Measurements from ENCODE around the gene CATSPERD.
"Not testable (repeated sequence)": the region's sequence is repeated elsewhere in the genome, so short reads cannot be mapped to it uniquely, and the experiment has no call there.

Gene CATSPERD

DNA sequence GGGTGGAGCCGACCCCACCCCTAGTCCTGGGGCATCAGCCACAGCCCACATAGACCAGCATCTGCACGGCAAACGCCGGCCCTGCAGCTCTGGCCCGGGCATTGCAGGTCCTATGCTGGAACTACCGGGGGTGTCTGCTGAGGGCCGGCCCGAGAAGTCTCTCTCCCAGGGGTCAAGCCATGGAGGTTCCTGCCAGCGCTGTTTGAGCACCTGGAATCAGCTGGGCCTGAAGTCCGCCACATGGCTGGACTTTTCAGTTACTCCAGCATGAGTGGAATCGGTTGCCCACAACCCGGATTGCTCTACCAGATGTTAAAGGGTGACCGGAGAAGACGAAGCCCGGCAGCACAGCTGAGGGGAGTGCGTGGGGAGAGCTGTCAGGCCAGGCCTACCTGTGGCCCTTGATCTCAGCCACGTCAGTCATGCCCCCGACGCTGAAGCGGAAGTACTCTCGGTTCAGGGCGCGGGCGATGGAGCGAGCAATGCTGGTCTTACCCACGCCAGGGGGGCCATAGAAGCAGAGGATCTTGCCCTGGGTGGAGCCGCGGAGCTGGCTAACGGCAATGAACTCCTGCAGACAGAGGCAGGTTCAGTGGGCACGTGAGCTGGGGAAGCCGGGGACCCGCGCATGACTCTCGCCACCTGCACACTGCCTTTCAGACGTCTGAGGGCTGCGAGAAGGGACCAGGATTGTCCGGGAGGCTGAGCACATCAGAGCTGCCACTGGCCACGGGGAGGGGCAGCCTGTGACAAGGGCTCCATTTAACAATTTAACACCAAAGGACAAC lies 21.6 kb upstream of the CATSPERD start:
- no peak for DNase-seq

DNA sequence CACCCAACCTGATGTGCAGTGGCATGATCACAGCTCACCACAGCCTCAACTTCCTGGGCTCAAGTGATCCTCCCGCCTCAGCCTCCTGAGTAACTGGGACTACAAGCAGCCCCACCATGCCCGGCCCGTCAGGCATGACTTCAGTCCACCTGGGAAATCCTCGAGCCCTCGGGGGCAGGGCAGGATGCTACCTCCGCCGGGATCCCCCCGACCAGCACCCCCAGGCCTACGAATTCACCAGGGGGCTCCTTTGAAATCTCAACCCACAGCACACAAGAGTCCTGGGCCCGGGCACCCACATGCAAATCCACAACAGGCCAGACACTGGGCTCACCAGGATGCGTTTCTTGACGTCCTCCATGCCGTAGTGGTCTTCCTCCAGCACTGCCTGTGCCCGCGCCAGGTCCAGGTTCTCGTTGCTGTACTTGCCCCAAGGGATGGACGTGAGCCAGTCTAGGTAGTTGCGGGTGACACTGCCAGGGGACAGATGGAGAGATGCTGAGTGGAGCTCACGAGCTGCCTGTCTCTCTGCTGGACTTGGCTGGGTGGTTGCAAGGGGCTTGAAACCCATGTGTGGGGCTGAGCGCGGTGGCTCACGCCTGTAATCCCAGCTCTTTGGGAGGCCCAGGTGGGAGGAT lies 19.9 kb upstream of the CATSPERD start:
- DNase-seq: no peak

DNA sequence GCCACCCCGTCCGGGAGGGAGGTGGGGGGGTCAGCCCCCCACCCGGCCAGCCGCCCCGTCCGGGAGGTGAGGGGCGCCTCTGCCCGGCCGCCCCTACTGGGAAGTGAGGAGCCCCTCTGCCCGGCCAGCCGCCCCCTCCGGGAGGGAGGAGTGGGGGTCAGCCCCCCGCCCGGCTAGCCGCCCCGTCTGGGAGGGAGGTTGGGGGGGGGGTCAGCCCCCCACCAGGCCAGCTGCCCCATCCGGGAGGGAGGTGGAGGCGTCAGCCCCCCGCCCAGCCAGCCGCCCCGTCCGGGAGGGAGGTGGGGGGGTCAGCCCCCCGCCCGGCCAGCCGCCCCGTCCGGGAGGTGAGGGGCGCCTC lies 18.4 kb upstream of the CATSPERD start:
- DNase-seq: not testable (repeated sequence)

DNA sequence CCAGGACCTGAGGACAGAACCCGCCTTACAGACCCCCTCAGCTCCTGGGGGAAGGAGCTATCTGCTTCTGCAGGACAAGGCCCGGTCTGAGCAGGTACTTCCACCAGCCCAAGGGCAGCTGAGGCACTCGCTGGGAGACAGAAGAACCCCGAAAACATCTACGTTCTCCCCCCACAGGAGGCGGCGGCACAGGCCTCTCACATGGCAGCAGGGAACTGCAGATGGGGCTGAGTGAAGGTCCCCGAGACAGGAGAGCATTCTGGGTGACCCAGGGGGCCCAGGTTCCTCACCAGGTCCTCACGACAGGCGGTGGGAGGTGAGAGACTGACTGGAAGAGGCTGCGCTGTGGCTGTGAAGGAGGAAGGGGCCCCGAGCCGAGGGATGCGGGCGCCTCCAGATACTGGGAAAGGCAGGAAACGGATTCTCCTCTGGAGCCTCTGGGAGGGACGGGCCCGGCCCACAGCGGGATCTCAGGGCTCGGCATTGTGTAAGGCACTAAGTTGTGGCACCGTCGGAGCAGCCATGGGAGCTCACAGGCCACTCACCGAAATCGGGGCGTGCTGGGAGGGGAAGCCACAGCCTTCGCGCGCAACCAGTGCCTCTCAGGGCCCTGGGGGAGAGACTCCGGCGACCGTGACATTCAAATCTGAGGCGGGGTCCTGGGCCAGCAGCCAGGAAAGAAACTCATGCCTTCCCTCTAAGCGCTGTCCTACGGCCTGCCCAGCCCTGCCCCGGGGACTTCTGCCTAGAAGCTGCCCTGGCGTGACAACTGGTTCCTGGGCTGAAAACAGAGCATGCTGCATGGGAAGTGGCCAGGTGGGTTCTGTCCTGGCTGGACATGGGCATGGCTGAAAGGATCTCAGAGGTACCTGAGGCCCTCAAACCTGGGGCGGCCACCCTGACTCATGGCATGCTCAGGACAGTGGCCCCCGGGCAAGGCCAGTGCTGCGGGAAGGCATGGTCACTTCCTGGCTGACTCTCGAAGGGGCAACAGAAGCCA lies 16.3 kb upstream of the CATSPERD start:
- no peak for DNase-seq

DNA sequence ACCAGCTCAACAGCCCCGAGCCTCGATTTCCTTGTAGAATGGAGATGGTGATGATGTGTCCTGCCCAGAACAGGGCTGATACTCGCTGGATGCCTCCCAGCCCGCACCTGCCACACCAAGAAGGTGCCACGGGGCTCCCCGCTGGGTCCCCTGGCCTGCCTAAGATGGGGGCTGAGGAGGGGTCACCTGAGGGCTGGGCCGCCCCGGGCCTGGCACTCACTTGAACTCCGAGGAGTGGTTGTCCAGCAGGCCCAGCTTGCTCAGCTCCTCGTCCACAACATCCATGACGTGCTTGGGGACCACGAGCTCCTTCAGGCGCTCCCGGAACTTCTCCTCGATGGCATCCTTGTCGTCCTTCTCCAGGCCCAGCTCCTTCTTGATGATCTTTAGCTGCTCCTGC lies 14.9 kb upstream of the CATSPERD start:
- no peak for DNase-seq

DNA sequence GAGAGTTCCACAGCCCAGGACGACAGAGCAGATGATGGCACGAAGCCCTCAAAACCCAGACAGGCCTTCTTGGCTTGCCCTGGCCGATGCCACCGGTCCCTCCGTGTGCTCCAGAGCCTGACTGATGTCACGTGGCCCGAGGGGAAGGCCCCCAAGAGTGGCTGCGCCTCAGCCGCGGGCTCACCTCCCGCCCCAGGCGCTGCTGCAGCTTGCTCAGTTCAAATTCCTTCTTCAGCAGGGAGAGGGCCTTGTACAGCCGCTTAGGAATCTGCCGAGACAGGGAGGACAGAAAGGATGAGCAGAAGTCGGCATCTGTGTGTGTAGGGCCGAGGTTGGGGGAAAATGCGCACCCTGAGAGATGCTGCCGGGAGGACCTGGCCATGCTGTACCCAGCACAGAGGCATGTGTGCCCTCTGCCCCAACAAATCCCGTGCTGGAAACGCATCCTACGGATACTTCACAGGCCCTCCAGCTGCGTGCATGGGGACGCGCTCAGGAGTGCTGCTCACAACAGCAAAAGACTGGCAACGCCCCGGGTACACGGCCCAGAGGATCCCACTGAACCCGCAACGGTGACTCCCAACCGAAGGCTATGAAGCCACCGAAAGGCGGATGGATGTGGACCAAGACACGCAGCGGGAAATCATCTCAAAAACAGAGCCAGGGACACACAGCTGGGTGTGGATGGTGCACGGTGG lies 13.4 kb upstream of the CATSPERD start:
- DNase-seq: no peak

DNA sequence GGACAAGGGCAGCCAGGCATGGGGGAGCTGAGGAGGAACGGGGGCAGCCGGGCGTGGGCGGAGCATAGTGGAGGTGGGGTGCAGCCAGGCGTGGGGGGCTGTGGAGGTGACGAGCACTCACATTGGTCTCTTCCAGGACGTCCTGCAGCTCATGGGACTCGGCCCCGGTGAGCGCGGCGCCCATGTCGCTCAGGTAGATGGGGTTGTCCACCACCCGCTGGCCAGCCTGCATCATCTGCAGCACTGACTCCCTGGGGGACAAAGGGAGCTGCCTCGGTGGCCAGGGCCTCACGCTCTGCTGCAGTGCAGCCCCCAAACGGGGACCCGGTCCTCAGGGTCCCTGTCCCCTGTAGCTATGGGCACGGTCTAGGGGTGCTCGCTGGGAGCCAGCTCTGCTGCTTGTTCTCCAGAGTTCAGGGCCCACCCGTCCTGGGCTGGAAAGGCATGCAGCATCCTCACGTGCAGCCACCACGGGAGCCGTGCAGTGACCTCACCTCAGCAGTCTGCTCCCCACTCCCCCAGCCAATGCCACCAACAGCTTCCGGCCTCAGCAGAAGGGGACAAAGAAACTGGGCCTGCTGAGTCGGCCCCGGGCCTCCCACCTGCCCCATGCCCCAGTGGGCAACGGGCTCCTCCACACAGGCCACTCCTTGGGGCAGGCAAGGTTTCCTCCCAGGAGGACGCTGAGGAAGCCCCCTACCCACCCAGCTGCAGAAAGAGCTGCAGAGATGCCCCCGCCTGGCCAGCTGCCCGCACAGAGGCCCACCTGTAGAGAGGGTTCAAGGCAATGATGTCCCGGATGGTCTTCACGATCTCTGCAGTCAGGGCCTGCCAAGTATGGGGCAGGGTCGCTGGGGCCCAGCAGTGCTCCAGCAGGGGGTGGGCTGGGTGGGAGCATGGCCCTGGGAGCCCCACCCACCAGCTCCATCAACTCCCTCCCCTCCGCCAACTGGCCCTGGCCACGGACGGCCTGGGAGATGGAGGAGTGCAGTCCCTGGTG lies 12.6 kb upstream of the CATSPERD start:
- no peak for DNase-seq

DNA sequence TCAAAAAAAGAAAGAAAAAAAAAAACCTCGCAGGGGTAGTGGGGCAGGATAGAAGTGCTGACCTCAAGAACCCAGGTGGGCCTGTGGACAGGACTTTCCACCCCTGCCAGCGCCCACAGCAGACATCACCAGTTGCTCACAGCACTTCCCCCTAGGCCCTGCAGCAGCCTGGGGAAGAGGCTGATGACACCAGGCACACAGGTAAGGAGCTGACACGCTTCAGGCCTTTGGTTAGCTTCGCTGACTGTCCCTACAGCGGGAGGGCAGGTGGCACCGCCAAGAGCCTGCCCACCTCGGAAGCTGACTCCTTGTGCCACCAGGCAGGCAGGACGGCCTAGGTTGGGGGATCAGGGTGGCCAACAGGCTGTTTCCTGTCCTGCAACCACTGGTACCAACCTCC lies 9.4 kb upstream of the CATSPERD start:
- no peak for DNase-seq

DNA sequence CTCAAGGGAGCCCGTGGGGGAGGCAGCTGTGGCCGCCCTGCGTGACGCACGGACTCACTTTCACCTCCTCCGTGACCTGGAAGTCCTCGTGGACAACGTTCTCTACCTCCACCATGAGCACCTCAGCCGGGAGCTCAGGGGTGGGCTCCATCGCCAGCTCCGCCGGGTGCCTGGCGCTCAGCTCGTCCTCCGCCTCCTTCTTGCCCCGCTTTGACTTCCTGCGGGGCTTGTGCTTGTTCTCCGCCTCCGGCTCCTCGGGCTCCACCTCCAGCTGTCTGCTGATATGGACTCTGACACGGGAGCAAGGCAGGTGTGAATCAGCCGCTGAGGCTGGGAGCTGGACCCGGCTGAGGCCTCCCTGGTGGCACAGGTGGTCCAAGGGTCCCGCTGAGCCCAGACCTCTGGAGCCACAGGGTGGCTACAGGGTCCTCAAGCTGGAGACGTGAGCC lies 8.7 kb upstream of the CATSPERD start:
- no peak for DNase-seq

DNA sequence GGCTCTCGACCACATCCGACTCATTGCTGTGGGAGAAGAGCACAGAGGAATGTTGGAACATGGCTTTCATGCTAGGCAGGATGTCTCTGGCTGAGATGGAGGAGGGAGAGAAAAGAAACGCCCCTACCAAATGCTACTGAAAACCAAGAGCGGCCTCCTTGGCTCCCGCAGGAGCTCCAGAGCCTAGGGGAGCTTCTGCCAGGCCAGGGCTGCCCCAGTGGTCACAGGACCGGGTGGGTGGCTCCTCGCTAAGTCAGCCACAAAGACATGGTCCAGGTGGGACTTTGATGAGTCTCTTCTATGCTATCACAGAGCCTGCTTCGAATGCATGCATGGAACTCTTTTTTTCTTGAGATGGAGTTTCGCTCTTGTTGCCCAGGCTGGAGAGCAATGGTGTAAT lies 7.2 kb upstream of the CATSPERD start:
- DNase-seq: no peak

DNA sequence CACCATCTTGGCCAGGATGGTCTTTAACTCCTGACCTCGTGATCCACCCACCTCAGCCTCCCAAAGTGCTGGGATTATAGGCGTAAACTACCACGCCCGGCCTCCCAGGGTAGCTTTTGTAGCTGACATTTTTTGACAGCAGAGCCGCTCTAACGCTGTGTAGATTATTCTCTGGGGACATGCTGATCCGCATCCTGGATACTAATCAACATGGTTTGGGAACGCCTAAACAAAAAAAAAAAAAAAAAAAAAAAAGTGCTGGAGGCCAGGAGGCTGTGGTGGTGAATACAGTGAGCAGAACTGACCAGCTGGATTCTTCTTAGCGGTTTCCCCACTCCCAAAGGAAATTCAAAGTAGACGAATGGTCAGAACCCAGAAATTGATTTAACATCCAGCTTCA lies 5.6 kb upstream of the CATSPERD start:
- no peak for DNase-seq

DNA sequence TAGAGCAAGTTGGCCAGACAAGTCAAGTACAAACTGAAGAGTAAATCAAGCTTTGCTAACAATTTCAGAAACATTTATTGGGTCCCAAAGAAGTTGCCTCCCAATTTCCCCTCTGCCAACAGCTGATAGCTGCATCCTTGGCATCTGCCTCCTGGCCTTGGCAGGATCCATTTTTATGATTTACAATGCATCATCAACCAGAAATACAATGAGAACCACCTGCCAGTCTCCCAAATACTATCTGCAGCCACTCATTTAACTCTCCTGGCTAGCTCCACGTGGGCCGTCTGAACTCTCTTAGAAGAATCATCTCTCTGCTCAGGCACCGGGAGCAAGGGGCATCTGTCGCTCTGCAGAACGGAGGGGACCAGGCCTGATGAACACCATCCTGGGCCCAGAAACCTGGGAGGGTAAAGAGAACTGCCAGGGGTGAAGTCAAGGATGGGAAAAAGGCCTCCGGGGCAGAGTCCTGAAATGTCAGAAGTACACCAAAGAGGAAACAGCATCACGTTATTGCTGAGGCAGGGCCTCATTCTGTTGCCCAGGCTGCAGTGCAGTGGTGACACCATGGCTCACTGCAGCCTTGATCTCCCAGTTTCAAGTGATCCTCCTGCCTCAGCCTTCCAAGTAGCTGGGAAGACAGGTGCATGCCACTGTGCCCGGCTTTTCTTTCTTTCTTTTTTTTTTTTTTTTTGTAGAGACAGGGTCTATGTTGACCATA lies 3.1 kb upstream of the CATSPERD start:
- DNase-seq: no peak

DNA sequence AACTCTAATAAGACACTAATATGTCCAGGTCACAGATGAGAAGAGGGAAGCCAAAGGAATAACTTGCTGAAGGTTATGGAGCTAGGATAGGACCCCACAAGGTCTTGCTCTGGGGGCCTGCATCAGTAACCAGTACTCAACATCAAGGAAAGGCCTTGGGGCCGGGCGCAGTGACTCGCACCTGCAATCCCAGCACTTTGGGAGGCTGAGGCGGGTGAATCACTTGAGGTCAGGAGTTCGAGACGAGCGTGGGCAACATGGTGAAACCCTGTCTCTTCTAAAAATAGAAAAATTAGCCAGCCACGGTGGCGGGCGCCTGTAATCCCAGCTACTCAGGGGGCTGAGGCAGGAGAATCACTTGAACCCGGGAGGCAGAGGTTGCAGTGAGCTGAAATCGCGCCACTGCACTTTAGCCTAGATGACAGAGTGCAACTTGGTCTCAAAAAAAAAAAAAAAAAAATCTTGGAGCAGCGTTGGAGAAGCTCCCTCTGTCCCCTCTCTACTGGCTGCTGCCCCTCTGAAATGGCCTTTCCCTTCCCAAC lies 2.3 kb upstream of the CATSPERD start:
- DNase-seq: peak; percentile 47 to 54

DNA sequence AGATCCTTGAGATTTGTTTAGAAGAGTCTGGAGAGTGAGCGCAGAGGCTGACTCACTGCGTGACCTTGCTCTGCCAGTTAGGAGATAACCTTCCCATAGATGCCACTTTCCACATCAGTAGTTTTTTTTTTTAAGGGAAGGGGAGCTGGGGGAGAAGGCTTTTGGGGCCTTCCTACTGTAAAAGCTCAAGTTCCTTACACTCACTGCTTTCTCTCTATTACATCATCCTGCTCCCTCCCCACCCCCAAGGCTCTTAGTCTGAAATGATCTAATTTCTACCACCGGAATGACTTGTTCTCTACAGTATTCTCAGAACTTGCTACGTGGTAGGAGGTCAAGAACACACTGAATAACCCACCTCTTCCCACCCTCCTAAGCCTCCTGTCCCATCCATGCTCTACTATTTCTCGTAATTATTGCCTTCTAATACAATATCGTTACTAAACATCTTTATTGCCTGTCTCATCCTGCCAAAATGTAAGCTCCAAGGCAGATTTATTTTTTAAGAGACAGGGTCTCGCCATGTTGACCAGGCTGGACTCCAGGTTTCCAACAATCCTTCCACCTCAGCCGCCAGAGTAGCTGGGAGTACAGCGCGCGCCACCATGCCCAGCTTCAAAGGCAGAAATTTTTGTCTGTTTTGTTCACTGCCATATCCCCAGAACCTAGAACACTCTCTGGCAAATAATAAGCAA lies 1.7 kb upstream of the CATSPERD start:
- peak; percentile 40 to 57 for DNase-seq

DNA sequence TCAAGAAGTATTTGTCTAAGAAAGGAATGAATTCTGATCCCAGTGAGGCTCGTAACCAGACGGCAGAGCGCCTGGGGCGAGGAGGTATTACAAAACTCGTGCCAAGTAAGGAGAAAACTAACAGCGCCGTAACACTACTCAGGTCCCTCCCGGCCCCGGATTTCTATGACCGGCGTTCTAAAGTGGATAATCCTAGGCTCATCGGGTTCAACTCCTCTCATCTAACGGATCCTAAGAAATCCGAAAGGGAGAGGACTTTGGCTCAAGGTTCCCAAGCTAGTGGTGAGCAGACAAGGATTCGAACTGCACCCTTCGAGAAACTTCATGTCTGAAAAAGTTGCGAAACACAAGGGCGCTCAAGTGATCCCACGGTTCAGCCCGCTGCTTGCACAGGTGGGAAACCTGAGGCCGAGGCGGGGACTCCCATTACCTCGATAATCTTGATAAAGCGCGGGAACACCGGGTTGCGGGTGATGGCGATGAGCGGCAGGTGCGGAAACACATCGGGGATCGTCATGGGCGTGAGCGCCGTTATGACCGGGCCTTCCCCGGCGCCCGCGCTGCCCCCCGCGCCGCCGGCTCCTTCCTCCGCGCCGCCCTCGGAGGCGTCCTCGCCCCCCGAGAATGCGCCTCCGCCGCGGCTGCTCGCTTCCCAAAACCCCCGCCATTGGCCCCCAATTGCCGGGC lies 1.0 kb upstream of the CATSPERD start:
- DNase-seq: peak in 1 of 2 donors; percentile 30

DNA sequence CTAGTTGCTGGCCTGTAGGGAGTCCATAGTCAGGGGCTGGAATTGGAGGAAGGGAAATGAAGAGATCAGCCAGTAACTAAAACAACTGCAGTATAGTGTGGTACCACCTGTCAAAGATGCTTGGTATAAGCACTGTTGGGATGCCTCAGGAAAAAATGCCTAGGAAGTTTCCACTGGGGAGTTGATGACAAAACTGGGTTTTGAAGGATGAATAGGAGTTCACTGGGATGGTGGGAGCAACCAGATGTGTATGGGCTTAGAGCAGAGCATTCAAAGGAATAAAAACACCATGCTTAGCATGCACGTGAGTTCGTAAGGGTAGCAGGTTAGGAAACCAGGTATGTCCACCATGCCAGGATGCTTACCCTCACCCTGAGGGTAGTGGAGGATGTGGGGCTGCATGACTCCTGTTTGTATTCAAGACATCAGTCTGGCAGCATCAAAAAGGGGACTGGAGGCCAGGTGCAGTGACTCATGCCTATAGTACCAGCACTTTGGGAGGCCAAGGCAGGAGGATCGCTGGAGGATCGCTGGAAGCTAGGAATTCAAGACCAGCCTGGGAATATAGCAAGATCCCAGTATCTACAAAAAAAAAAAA lies 7.1 kb downstream of the CATSPERD start:
- DNase-seq: no peak

DNA sequence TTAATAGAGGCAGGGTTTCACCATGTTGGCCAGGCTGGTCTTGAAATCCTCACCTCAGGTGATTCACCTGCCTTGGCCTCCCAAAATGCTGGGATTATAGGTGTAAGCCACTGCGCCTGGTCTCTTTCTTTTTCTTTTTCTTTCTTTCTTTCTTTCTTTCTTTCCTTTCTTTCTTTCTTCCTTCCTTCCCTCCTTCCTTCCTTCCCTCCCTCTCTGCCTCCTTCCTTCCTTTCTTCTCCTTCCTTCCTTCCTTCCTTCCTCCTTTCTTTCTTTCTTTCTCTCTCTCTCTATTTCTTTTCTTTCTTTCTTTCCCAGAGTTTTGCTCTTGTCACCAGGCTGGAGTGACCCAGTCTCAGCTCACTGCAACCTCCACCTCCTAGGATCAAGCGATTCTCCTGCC lies 12.7 kb downstream of the CATSPERD start:
- DNase-seq: not testable (repeated sequence)

DNA sequence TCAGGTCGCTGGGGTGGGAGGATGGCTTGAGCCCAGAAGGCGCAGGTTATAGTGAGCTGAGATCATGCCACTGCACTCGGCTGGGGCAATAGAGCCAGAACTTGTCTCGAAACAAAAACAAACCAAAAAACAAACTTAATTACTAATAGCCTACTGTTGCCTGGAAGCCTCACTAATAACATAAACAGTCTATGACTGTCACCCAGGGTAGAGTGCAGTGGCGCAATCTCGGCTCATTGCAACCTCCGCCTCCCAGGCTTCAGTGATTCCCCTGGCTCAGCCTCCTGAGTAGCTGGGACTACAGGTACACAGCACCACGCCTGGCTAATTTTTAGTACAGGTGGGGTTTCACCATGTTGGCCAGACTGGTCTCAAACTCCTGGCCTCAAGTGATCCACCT lies 18.0 kb downstream of the CATSPERD start:
- DNase-seq: no peak

DNA sequence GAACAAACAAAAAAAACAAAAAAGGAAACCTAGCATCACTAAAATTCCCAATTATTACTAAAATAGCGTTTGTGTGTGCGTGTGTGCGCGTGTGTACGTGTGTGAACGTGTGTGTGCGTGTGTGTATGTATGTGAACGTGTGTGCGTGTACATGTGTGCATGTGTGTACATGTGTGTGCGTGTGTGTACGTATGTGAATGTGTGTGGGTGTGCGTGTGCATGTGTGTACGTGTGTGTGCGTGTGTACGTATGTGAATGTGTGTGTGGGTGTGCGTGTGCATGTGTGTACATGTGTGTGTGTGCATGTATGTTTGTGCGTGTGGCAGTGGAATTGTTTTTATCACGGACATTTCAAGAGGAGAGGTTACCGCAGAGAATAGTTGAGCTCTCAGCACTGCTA lies 21.6 kb downstream of the CATSPERD start:
- DNase-seq: no peak

Data from stimulated activated CD4-positive, alpha-beta T cell treated with anti-CD3 and anti-CD28 coated beads, Interleukin-2, amount 100 ng/mL, for 48 hours (primary cell).